NCI-H2171 (cell line): ENCODE results near the gene DDX10.

ENCODE experiments used
- DNase-seq: peaks from one replicate; lab custom pipeline; 2025; lab: John Stamatoyannopoulos, UW

The DDX10 gene

DNA sequence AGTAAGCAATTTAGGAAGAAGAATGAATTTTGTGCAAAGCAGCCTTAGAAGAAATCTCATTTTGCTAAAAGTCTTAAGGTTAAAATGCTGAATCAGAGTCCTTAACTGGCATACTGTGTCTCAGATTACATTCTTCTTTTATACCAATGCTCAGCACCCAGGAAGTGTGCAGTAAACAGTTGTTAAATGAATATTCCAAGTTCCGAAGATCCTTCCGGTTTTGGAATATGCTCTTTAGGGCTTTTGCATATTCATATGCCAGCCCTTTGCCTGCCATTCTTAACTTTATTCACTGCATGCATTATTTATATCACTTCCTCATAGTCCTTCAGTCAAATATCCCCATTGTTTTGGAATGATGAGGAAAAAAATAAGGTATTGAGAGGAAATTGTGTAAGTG, 242.0 kb downstream of the DDX10 start:
- no peak for DNase-seq

- DNase-seq = no peak
These were observed 244.2 kb downstream of the DDX10 start for GRCh38 chr11:108909041-108909440.

DNA sequence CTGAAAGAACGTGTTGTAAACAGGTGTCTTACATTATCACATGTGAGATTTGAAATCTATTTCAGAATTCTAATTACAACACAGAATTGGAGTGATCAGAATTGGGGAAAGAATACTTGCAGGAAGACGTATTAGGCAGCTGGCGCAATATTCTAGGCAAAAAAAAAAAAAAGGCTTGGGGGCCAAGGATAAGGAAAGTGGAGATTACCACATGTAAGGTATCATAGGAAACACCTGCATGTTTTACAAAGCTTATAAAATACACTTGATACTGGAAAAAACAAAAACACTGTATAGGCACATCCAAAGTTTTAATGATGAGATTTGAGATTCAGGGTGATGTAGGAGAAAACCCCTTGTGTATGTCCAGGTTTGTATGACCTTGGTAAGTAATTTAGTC, 245.1 kb downstream of the DDX10 start:
- no peak for DNase-seq

GRCh38 chr11:108912581-108912980, 247.7 kb downstream of the DDX10 start:
- DNase-seq = no peak

- DNase-seq = no peak
These were observed 248.3 kb downstream of the DDX10 start for GRCh38 chr11:108913204-108913603.

- DNase-seq = no peak
These were observed 249.3 kb downstream of the DDX10 start for GRCh38 chr11:108914211-108914610.

DNA sequence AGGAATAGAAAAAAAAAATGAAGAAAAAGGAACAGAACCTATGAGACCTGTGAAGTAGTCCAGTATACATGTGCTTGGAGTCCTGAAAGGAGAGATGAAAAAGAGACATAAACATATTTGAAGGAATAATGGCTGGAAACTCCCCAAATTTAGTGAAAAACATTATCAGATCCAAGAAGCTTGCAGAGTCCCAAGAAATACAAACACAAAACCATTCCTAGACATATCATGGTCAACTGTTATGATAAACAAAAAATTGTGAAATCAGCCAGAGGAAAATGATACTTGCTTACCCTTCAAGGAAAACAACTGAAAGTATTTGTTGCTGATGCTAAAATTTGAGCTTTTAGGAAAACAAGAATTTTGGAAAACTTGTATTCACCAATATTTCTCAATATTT, 250.1 kb downstream of the DDX10 start:
- no peak for DNase-seq

GRCh38 chr11:108915666-108916065, 250.8 kb downstream of the DDX10 start:
- DNase-seq = no peak

DNA sequence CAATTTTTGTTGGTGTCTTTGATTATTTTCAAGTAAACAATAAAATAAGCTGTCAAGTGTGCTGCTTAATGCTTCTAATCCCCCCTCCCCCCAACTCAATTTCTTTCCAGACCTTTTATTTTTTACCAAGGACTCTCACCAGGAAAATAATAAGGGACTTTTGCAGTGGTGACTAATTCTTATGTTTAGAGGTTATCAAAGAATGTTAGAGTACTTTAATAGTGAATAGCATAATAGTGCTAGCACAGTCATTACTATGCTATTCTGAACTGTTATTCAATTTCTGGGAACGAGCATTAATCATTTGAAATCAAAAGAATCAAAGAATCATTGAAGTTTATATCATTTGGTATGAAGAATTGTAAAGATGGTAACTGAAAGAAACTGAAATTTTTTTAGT, 251.4 kb downstream of the DDX10 start:
- DNase-seq = no peak

- DNase-seq = no peak
These were observed 252.1 kb downstream of the DDX10 start for GRCh38 chr11:108916935-108917334.

GRCh38 chr11:108921211-108921610, 256.3 kb downstream of the DDX10 start:
- DNase-seq = no peak

DNA sequence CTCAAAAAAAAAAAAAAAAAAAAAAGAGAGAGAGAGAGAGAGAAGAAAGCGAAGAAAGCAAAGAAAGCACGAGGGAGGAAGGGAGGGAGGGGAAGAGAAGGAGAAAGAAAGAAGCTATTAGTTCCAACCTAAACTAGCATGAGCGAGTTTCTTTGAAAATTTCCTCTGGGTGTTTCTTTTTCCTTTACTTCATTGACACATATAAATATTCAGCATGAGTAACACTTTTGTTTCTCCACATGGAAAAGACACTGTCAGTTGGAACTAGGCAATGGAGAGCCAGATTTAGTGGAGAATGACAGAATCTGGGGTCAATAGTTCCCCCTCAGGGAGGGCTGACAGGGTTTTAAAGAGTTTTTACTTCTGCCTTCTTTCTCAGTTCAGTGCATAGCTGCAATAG, 257.4 kb downstream of the DDX10 start:
- no peak for DNase-seq

- DNase-seq = no peak
These were observed 258.5 kb downstream of the DDX10 start for GRCh38 chr11:108923413-108923812.

DNA sequence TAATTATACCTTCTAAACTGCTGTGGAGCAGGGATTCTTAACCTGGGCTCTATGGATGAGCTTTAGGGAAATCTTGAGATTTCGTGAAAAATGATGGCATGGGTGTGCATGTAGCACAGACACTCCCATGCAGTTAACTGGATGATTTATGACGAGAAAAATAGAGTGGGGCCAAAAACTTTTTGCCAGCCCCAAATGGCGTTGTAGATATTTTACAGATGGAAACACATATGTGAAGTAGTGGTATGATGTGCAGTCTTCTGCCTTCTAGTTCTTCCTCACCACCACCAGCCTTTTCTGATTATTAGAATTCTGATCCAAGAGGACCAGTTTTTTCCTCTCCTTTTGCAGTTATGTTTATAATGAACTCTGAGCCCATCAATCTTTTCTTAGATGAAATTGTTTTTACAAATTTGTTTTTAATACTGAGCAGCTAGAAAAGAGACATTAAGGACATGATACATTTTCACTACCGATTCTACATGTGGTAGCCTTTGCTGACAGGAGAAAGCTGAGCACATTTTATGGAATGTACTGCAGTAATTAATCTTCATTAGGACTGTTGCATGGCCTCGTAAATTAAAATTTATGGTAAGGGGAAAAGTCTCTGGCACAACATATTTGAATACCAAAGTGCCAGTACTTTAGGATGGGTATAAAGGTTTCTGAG, 261.4 kb downstream of the DDX10 start:
- no peak for DNase-seq

GRCh38 chr11:108926841-108927577, 262.1 kb downstream of the DDX10 start:
- no peak for DNase-seq

DNA sequence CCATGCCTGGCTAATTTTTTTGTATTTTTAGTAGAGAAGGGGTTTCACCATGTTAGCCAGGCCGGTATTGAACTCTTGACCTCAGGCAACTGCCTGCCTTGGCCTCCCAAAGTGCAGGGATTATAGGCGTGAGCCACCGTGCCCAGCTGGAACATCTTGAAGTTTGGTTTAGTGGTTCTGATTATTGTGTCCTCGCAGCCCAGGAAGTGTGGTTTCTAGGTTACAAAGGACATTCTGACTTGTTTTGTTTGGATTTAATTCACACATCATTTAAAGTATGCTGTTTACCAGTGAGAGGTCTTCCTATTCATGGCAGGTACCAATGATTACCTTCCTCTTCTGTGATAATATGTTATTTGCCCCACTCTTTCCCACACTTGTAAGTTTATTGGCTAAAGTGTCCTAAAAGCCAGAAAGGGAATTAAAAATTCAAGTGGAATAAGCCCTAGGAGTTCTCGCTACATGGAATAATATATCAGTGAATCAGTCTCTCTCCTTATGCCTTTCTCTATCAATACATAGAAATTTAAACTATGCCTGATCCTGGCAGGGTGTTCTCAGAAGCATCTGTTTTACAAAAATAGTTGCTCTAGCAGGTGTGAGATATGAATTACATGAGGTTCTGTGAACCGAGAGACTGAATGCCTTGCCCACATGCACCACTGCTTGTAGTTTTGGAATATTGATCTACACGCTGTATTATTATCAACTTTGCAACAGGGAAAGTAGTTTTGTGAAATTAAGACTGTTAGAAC, 263.1 kb downstream of the DDX10 start:
- no peak for DNase-seq

DNA sequence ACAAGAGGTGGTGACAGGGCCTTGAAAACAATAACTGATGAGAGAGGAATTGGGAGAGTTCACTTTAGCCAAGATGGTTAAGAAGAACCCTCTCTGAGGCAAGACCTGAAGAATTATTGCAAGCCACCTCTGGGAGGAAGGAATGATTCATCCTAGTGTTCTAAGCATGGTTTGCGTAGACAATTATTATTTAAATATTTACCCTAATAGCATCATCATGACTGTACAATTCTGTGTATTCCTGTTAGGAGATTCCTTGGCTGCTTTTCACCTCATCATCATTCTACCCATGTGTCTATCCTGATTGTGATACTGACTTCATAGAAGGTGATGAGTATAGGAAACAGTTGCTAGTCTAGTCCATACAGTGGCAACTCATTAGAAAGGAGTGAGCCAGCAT, 264.4 kb downstream of the DDX10 start:
- no peak for DNase-seq

DNA sequence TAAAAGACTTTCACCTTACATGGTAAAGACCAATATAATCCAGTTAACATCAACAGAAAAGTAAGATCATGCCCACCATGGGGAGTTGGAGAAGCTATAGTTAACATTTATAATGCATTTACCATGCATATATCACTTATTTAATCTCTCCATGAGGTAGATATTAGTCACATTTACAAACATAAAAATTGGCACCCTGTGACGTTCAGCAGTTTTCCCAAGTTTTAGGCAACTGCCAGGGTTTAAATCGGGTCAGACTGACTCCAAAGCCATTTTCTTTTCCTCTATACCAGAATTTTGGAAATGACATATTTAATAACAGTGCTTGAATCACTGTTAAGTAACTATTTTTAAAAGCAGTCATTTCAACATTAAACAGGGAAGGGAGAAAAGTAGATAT, 266.3 kb downstream of the DDX10 start:
- DNase-seq = no peak

- no peak for DNase-seq
These were observed 268.8 kb downstream of the DDX10 start for GRCh38 chr11:108933630-108934029.

- no peak for DNase-seq
These were observed 269.4 kb downstream of the DDX10 start for GRCh38 chr11:108934289-108934688.

DNA sequence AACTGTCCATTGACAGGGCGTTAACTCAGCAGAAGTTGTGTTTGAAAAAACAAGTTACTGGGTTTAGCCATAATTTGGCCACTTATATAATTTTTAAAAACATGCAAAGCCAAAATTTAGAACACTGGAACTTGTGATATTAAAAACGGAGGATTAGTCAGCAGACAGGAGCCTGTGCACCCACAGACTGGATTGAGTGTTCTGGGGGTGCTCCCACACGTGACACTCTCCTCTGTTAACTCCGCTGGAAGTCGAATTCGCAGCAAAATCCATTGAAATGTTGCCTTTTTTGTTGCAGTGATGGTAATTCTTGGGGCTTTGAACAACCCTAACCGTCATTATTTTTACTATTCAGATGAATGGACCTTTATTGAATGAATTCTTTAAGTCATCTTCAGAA, 269.8 kb downstream of the DDX10 start:
- no peak for DNase-seq

DNA sequence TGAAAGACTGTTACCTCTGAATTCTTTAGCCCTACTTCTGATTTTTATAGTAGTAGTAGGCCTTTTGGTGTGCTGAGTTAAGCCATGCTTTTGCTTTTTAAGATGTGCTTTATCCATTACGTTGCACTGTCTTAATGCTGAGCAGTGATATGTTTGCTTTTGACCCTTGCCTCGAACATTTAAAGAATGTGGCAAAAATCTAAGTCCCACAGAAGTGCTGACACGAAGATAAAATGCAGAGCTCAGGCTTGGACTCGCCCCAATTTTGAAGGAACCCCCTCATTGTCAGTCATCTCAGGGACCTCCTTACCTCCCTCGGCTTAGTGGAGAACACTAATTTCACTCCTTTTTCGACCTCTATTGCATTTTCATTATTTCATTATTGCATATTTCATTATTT, 272.9 kb downstream of the DDX10 start:
- no peak for DNase-seq

DNA sequence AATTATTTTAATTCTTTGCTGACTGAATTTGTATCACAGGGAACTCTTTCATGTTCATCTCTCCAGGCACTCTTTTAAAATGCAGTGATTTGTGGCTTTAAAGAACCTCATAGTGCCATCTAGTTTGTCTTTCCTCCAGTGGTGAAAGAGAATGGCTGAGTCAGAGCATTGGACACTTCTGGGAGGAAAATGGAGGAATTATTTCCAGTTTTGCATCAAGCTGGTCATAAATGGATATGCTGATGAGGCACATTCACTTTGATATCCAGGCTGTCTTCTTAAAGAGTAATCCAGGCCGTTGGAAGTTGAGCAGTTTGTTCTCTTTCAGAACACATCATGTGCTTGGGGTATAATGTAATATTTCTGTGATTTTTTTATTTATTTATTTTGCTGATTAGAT, 273.7 kb downstream of the DDX10 start:
- DNase-seq = no peak
